Esophagus squamous epithelium (tissue), 5 donors: ENCODE data around the gene CDC20. TPM values are rescaled to one million over a fixed set of nuclear protein-coding genes. Genes with fewer than 3 reads are reported as not detected.

Experiments
- DNase-seq: peaks from one replicate; lab custom pipeline; 2025; lab: John Stamatoyannopoulos, UW
- H3K27ac ChIP-seq, 4 donors: fragments of 200-600 bp; sonication (generic); one replicate each; pipeline ENCODE4 v1.5.1; 2016 to 2019; ENCODE audit warnings: mild to moderate bottlenecking in 1 of 4
- H3K27me3 ChIP-seq, 4 donors: fragments of 200-600 bp; sonication (generic); 1 replicate in 3 of 4; 2 replicates in 1 of 4; pipeline versions ENCODE4 v1.5.1 to v1.6.0; 2017 to 2021; ENCODE audit warnings: antibody characterized with exemption in 1 of 4
- H3K36me3 ChIP-seq, 3 donors: fragments of 200-600 bp; sonication (generic); one replicate each; pipeline ENCODE4 v1.5.1; 2016 to 2019
- H3K4me1 ChIP-seq, 3 donors: fragments of 200-600 bp; sonication (generic); one replicate each; pipeline ENCODE4 v1.5.1; 2017 to 2019
- H3K4me3 ChIP-seq, 4 donors: fragments of 200-600 bp; sonication (generic); 1 replicate in 3 of 4; 2 replicates in 1 of 4; pipeline ENCODE4 v1.5.1; 2016 to 2019; ENCODE audit warnings: mild to moderate bottlenecking in 2 of 4, moderate library complexity in 1 of 4
- H3K9me3 ChIP-seq, 3 donors: fragments of 200-600 bp; sonication (generic); one replicate each; pipeline ENCODE4 v1.5.1; 2016 to 2019
- POLR2A ChIP-seq, 4 donors: fragments of 450-650 bp; IDR thresholded peaks; one replicate each; pipeline ENCODE4 v1.6.1; 2017; ENCODE audit warnings: antibody characterized with exemption in 4 of 4, mild to moderate bottlenecking in 4 of 4, moderate library complexity in 3 of 4
- WGBS, 2 donors: methylation state at CpG; one replicate each; pipeline ENCODE4 v1.1.5; 2018; 5-methylcytosine and 5-hydroxymethylcytosine counted together
- intact Hi-C: fragments of 100-400 bp; cut with DNase I; formaldehyde crosslinking; loops from one replicate; pipeline ENCODE4 v1.15.0; 2022
- total RNA-seq, 4 donors: library from RNA; depleted of rRNA; stranded (reverse); fragments of >200 nt; gene quantifications; one replicate each; pipeline ENCODE4 v1.1.0, GENCODE V29; 2016
- TF ChIP-seq, protein P1 (sequence below), 6 experiments: fragments of 450-650 bp in 4 of 6; fragments of 200-600 bp in 2 of 6; sonication (generic) in 2 of 6; IDR thresholded peaks; one replicate each; pipeline ENCODE4 v1.5.1; 2016 to 2019; ENCODE audit warnings: antibody characterized with exemption in 6 of 6, mild to moderate bottlenecking in 4 of 6, moderate library complexity in 4 of 6
- donor health status: DM: yes; HTN: yes; CAD: no.

CDC20 gene
- total RNA-seq, 4 donors from 2014 or later, result 16.5 to 96.0 (median 33.6) TPM

DNA sequence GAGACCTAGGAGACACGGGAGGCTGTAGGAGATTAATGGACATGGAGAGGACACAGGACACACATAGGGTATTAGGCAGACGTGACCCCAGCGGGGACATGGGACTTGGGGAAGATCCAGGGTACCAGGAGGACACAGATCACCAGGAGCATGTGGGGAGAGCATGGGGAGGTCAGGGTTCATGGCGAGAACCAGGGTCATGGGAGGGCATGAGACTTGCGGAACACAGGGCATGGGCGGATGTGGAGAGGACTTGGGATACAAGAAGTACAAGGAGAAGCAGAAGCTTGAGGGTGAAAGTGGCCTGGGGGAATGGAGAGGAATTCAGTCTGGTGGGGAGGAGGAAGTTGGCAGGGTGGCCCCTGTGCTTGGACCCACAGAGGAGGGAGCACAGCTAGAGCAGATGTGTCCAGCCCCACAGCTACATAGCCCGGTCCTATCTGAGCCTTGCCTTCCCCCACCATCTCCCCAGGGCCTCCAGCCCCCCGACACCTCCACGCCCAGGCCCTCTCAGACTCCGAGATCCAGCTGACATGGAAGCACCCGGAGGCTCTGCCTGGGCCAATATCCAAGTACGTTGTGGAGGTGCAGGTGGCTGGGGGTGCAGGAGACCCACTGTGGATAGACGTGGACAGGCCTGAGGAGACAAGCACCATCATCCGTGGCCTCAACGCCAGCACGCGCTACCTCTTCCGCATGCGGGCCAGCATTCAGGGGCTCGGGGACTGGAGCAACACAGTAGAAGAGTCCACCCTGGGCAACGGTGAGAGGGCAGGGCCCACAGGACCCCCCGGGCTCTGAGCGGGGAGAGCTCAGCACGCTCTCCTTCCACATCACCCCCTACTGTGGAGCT, 45.9 kb upstream of the CDC20 start:
- H3K9me3 ChIP-seq, result no peaks in the 10 kb centered on the region
- WGBS, 2 donors, result 86 to 87% methylated on average over 7 to 10 of the region's 24 CpGs
- TF ChIP-seq, protein P1, sequence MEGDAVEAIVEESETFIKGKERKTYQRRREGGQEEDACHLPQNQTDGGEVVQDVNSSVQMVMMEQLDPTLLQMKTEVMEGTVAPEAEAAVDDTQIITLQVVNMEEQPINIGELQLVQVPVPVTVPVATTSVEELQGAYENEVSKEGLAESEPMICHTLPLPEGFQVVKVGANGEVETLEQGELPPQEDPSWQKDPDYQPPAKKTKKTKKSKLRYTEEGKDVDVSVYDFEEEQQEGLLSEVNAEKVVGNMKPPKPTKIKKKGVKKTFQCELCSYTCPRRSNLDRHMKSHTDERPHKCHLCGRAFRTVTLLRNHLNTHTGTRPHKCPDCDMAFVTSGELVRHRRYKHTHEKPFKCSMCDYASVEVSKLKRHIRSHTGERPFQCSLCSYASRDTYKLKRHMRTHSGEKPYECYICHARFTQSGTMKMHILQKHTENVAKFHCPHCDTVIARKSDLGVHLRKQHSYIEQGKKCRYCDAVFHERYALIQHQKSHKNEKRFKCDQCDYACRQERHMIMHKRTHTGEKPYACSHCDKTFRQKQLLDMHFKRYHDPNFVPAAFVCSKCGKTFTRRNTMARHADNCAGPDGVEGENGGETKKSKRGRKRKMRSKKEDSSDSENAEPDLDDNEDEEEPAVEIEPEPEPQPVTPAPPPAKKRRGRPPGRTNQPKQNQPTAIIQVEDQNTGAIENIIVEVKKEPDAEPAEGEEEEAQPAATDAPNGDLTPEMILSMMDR (IDR thresholded peaks at IDR 0.05), result no peak
- no peak for TF ChIP-seq POLR2A (IDR thresholded peaks at IDR 0.05)
- H3K4me3 ChIP-seq, result no peak overlapping the region
- no peaks in the 10 kb centered on the region for H3K4me1 ChIP-seq
- no peak overlapping the region for H3K27ac ChIP-seq
- H3K27me3 ChIP-seq, result no peaks in the 10 kb centered on the region
- DNase-seq, result no peak
- intact Hi-C loops, result no loop called here
- peaks cover 0 to 9% (median 0%) of the 10 kb centered on the region in 3 donors for H3K36me3 ChIP-seq

DNA sequence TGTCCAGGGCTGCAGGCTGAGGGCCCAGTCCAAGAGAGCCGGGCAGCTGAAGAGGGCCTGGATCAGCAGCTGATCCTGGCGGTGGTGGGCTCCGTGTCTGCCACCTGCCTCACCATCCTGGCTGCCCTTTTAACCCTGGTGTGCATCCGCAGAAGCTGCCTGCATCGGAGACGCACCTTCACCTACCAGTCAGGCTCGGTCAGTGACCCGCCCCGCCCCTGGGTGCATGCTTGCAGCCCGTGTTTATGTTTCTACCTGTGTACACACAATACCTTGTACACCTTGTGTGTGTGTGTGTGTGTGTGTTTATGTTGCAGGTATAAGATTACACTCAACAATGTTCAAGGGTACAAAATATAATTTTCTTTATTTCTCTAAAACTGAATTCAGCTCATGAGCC, 45.0 kb upstream of the CDC20 start:
- no peak for DNase-seq
- no peak overlapping the region for H3K27ac ChIP-seq
- peaks cover 0 to 9% (median 0%) of the 10 kb centered on the region in 3 donors for H3K36me3 ChIP-seq
- H3K4me1 ChIP-seq, result no peaks in the 10 kb centered on the region
- intact Hi-C loops, result no loop called here
- H3K27me3 ChIP-seq, result no peaks in the 10 kb centered on the region
- WGBS, 2 donors, result 73 to 82% methylated on average over 8 to 9 of the region's 10 CpGs
- TF ChIP-seq POLR2A (IDR thresholded peaks at IDR 0.05), result no peak
- TF ChIP-seq, protein P1 (IDR thresholded peaks at IDR 0.05), result no peak
- no peak overlapping the region for H3K4me3 ChIP-seq
- no peaks in the 10 kb centered on the region for H3K9me3 ChIP-seq

DNA sequence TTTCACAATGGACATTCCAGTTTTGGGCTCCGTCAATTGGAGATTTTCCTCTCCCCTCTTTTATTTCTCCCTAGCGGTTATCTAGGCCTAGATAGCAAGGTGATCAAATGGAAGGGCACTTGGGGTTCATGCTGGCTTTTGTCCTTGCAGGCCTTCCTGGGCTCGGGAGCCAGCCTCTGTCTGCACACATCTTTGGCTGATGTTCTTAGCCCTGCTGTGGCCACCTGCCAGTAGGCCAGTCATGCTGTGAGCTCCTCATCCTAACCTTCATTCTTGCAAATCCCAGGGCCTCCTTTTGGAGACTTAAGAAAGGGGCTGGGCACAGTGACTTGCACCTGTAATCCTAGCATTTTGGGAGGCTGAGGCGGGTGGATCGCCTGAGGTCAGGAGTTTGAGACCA, 44.5 kb upstream of the CDC20 start:
- Histone ChIP-seq H3K9me3 (no peaks in the 10 kb centered on the region), H3K36me3 (peaks cover 0 to 9% (median 0%) of the 10 kb centered on the region in 3 donors), H3K27ac (no peak overlapping the region), H3K4me3 (no peak overlapping the region), H3K27me3 (no peaks in the 10 kb centered on the region), H3K4me1 (no peaks in the 10 kb centered on the region)
- TF ChIP-seq, protein P1 (IDR thresholded peaks at IDR 0.05), result no peak
- no peak for TF ChIP-seq POLR2A (IDR thresholded peaks at IDR 0.05)
- no peak for DNase-seq
- 78 to 89% methylated on average over 3 of the region's 5 CpGs for WGBS, 2 donors
- intact Hi-C loops, result no loop called here

DNA sequence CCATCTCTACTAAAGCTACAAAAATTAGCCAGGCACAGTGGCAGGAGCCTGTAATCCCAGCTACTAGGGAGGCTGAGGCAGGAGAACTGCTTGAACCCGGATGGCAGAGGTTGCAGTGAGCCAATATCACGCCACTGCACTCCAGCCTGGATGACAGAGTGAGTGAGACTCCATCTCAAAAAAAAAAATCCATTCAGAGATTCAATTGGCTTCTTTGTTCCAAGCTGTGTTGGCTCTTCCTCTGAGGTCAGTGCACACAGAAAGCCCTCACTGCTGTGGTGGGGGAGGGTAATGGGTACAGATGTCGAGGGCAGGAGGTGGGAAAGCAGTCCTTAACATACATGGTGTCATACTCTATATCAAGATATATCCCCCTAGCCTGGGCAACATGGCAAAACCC, 43.3 kb upstream of the CDC20 start:
- Histone ChIP-seq H3K27me3 (no peaks in the 10 kb centered on the region), H3K4me1 (no peaks in the 10 kb centered on the region), H3K27ac (no peak overlapping the region), H3K36me3 (peaks cover 0 to 9% (median 0%) of the 10 kb centered on the region in 3 donors), H3K9me3 (no peaks in the 10 kb centered on the region), H3K4me3 (no peak overlapping the region)
- TF ChIP-seq, protein P1 (IDR thresholded peaks at IDR 0.05), result no peak
- TF ChIP-seq POLR2A (IDR thresholded peaks at IDR 0.05), result no peak
- 70 to 87% methylated on average over 2 to 3 of the region's 3 CpGs for WGBS, 2 donors
- intact Hi-C loops, result no loop called here
- no peak for DNase-seq

DNA sequence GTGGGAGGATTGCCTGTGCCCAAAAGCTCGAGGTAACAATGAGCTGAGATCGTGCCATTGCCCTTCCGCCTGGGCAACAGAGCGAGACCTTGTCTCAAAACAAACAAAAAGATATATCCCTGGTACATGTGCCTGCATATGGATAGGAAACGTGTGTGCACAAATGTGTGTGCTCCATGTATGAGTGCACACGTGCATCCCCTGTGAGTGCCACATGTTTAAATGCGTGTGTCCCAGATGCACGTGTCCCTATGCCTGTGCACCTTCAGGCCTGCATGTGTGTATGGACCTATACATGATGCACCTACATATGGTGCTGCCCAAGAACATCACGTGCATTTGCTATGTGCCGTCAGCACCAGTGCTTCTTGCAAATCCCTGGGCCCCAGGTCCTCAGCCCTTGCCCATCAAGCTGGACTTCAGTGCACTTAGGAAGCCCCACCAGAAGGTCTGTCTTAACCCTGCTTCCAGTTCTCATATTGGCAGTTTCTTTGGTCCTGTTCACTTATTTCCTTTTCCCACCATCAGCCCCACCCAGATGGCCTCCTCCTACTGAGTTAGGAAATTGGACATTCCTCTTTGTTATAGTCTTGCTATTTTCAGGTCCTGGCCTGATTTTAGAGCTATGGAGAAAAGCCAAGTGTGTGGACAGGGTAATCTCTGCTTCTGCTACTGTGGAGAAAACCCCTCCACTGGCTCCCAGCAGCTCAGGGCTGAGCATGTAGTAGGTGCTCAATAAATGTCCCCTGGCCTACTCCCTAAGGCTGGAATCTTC, 42.6 kb upstream of the CDC20 start:
- Histone ChIP-seq H3K4me3 (no peak overlapping the region), H3K36me3 (peaks cover 0 to 9% (median 0%) of the 10 kb centered on the region in 3 donors), H3K4me1 (no peaks in the 10 kb centered on the region), H3K27ac (no peak overlapping the region), H3K9me3 (no peaks in the 10 kb centered on the region), H3K27me3 (no peaks in the 10 kb centered on the region)
- intact Hi-C loops, result no loop called here
- 85 to 88% methylated on average over 8 to 10 of the region's 10 CpGs for WGBS, 2 donors
- DNase-seq, result no peak
- TF ChIP-seq POLR2A (IDR thresholded peaks at IDR 0.05), result no peak
- TF ChIP-seq, protein P1 (IDR thresholded peaks at IDR 0.05), result no peak
